GM12892 (cell line): ENCODE data around the gene SMIM32.

Experiments used
- POLR2A ChIP-seq: IDR thresholded peaks from 2 replicates; pipeline ENCODE4 v1.6.1; 2011; ENCODE audit warnings: low read depth, low read length, control low read depth
- POLR2AphosphoS5 ChIP-seq: IDR thresholded peaks from 2 replicates; pipeline ENCODE4 v1.6.1; 2011; ENCODE audit warnings: low read depth, low read length, control low read depth
- TAF1 ChIP-seq: IDR thresholded peaks from 2 replicates; pipeline ENCODE4 v1.6.1; 2011; ENCODE audit warnings: low read depth, mild to moderate bottlenecking, control low read depth, low read length, borderline replicate concordance

GRCh38 chr5:136232316-136232715 lies 39.4 kb upstream of the SMIM32 start:
- TF ChIP-seq TAF1, result no peak
- no peak for TF ChIP-seq POLR2A
- TF ChIP-seq POLR2AphosphoS5, result no peak
